HG03280 (cell line): Measurements from ENCODE around the gene OR9G1.
"Not testable (repeated sequence)": the region's sequence is repeated elsewhere in the genome, so short reads cannot be mapped to it uniquely, and the experiment has no call there.

Source experiments
- ATAC-seq: cut with Tn5 transposase; IDR thresholded peaks from one replicate; pipeline ENCODE4 v1.9.1; 2021; ENCODE audit warnings: mild to moderate bottlenecking, moderate library complexity; ENCODE audit not compliant: unreplicated experiment

Gene OR9G1, protein sequence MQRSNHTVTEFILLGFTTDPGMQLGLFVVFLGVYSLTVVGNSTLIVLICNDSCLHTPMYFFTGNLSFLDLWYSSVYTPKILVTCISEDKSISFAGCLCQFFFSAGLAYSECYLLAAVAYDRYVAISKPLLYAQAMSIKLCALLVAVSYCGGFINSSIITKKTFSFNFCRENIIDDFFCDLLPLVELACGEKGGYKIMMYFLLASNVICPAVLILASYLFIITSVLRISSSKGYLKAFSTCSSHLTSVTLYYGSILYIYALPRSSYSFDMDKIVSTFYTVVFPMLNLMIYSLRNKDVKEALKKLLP

DNA sequence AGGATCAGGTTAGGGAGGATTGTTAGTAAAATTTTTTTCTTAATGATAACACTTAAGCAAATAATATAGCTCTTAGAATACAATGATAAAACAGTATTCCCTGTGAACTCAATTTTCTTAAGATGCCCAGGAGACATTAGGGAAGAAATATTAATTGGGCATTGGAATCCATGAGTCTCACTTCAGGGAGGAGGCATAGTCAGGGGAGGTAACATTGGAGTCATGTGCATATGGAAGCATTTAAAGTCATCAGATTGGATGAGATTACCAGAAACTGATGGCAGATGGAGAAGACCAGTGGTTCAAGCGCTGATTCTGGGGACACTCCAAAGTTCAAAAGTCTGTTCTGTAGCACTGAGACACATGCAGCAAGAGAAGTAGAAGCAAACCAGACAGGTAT, at the start of gene OR9G1:
TSS of gene OR9G1 (plus strand) at position 301 of the 400 bp plus-strand sequence. CDS start 1,293 bp downstream, outside the sequence.
- ATAC-seq, result no peak

DNA sequence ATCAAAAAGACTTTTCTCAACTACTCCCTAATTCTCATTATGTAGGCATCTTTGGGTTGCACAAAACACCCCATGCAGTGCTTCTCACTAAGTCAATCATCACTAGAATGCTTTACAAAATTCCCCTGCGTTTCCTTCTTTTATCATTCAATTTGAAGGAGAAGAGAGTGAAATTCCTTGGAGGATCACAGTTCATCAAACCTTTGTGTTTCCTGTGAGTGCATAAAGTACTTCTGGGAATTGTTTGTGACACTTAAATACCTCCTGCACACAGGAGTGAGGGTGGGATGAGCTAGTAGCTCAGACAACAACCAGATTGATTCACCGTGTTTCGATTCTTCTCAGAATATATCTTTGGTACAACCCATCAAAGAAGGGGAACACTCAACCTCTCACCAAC, 39.1 kb upstream of the OR9G1 start:
- no peak for ATAC-seq

DNA sequence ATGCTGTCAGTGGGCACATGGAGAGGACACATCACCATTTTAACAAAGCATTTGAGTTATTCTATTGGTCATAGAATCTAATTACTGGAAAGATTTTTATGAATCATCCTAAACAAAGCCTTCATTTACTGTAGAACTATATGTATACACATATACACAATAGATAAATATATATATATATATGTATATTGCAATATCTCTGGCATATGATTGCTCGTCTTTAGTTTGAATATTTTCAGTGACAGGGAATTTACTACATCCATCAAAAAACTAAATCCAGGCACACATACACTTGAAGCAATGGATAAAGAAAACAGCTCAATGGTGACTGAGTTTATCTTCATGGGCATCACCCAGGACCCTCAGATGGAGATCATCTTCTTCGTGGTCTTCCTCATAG, 35.5 kb upstream of the OR9G1 start, which contains the start of gene OR5AR1:
TSS of gene OR5AR1 (plus strand) at position 301 of the 400 bp plus-strand sequence. CDS start at position 301, 0 bp downstream.
- no peak for ATAC-seq

DNA sequence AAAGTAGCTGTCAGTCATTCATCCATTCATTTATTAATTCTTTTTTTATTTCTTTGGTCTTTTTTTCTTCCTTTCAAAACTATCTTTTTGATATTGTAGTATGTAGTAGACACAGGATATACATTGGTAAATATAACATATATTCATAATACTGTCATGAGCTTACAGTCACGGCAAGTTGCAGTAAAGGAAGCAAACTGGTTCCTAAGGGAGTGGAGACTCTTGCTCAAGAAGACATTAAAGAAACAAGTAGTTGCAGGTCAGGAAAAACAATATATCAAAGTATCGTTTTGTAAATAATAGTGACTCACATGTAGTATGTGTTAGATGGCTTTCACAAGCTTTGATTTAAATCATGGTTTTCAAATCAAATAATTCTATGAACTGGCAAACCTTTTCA, 27.9 kb upstream of the OR9G1 start:
- no peak for ATAC-seq

DNA sequence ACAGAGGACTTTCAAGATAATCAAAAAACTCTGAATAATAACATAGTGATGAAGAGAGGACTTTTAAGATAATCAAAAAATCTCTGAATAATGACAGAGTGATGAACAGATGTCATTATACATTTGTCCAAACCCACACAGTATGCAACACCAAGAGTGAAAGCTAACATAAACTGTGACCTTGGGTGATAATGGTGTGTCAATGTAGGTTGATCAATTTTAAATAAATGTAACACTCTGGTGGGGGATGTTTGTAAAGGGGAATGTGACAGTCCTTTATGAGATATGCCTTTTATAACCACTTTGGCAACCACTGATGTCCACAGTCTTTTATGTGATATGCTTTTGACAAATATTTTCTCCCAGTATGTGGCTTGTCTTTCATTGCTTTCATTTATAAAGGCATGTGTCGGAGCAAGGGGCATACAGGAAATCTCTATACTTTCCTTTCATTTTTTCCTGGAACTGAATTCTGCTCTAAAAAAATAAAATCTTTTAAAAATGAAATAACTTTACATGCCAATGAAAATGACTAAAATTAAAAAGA, 10.3 kb upstream of the OR9G1 start:
- ATAC-seq, result no peak

DNA sequence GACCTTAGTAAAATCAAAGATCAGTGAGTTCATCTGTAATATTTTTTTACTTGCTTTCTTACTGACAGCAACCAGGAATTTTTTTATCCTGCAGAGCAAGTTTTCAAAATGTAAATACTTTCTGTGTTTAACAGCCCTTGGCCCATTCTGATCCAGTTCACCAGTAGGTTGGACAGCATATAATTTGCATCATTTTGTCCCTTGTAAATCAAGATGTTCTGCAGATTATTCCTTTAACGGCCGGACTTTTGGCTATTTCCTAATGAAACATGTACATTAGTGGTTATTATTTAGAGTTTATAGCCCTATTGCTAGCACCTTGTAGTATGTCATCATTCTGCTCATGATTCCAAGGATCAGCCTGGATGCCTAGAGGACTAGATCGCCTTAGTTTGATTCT, 7.7 kb upstream of the OR9G1 start:
- ATAC-seq, result not testable (repeated sequence)

DNA sequence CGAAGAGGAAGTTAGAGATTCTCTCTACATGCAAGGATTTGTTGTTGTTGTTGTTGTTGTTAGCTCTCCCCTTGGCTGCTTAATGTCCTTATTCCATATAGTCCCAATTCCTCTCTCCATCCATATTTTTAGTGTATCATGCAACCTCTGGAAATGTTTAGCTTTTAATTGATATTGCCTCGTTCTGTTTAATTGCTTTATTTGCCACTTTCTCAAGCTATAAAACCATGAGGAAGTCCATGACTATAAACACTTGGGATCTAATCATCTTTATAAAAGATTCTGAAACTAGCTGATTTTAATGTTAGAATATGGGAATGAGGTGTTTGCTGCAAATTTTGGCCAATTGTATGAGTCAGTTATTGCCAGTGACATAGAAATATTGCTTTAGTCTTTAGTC, 5.5 kb upstream of the OR9G1 start:
- no peak for ATAC-seq

DNA sequence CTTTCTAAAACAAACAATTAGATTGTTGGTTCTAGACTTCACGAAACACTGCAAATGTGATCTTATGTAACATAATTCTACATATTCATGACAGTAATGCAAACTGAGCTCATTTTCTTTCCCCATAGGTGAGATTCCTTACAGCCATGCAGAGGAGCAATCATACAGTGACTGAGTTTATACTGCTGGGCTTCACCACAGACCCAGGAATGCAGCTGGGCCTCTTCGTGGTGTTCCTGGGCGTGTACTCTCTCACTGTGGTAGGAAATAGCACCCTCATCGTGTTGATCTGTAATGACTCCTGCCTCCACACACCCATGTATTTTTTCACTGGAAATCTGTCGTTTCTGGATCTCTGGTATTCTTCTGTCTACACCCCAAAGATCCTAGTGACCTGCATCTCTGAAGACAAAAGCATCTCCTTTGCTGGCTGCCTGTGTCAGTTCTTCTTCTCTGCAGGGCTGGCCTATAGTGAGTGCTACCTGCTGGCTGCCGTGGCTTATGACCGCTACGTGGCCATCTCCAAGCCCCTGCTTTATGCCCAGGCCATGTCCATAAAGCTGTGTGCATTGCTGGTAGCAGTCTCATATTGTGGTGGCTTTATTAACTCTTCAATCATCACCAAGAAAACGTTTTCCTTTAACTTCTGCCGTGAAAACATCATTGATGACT, 1.5 kb downstream of the OR9G1 start:
- no peak for ATAC-seq

DNA sequence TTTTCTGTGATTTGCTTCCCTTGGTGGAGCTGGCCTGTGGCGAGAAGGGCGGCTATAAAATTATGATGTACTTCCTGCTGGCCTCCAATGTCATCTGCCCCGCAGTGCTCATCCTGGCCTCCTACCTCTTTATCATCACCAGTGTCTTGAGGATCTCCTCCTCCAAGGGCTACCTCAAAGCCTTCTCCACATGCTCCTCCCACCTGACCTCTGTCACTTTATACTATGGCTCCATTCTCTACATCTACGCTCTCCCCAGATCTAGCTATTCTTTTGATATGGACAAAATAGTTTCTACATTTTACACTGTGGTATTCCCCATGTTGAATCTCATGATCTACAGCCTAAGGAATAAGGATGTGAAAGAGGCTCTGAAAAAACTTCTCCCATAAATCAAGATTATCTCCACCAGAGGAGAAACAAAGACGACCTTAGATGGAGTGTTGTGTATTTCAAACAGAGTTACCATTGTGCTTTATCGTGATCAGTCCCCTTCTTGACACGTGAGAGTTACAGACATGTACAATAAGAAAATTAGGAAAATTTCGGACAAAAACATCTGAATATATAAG, 2.1 kb downstream of the OR9G1 start:
- ATAC-seq, result no peak

DNA sequence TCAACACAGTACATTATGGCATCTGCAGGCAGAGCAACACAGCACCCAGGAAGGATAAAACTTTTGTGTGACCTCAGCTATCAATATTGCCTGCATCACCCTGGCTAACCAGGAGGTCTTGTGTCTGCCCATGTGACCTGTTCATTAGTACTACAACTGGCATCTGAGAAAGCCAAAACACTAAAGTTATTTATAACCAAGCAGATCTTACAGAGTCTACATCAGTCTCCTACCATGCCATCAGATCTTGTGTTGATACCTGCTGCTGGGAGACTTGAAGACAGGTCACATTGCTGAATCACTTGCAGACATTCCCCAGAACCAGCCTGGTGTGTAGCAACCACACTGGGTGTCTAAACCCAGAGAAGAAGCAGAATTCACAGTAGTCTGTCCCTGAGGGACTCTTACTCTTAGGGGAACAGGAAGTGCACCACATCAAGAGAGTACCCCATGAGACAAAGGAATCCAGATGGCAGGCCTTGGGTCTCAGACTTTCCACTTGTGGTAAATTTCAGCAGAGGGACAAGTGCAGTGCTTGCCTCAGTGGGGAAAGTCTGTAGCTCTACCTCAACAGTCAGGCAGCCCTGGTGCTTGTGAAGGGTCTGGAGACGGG, 7.0 kb downstream of the OR9G1 start:
- no peak for ATAC-seq

DNA sequence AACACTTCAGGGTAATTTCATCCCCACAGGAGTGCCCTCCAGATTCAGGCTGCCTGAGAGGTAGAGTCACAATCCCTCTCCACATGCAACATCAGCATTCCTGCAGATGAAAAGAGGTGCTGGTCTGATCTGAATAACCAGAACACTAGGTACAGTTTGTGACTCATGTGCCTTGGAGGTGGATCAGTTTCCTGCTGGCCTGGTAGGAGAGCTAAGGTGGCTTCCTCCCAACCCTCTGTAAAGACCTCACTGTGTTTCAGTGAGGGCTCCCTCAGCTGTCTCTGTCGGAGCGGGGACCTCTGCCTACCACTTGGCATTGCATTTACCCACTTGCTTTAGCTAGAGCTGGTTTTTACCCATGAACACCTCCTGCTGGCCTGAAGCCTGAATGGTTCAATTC, 7.6 kb downstream of the OR9G1 start:
- ATAC-seq, result no peak

DNA sequence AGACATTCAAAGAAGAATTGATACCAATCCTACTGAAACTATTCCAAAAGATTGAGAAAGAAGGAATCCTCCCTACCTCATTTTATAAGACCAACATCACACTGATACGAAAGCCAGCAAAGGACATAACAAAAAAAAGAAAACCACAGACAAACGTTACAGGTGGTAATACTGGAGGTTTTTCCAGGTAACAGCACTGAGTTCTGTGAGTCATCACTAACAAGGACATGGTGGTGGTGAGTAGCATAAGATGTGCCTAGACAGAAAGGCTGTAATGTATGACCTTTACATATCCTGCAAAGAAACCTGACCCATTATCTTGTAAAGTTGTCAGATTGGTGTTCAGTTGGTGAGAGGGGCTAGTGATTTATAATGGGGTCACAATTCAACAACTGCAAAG, 15.3 kb downstream of the OR9G1 start:
- ATAC-seq, result no peak

DNA sequence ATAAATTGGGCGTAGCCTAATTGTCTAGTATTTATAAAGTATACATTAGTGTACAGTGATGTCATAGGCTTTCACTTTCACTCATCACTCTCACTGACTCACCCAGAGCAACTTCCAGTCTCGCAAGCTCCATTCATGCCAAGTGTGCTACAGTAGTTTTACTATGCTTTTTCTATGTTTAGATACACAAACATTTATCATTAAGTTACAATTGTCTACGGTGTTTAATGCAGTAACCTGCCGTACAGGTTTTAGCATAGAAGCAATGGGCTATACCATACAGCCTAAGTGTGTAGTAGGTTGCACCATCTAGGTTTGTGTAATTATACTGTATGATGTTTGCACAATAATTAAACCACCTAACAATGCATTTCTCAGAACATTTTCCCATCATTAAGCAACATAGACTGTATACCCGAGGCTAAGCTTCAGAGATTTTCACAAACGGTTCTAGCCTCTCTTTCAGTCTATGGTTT, 17.5 kb downstream of the OR9G1 start:
- no peak for ATAC-seq

DNA sequence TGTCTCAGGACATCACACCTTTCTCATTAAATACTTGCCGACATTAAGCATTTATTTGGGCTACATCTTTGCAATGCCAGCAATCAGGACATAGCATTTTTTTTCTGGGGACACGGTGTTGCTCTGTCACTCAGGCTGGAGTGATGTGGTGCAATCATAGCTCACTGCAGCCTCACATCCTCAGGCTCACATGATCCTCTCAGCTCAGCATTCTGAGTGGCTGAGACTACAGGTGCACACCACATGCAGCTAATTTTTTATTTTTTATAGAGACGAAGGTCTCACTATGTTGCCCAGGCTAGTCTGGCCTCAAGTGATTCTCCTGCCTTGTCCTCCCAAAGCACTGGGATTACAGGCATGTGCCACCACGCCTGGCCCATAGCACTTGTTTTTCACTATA, 21.6 kb downstream of the OR9G1 start:
- no peak for ATAC-seq

DNA sequence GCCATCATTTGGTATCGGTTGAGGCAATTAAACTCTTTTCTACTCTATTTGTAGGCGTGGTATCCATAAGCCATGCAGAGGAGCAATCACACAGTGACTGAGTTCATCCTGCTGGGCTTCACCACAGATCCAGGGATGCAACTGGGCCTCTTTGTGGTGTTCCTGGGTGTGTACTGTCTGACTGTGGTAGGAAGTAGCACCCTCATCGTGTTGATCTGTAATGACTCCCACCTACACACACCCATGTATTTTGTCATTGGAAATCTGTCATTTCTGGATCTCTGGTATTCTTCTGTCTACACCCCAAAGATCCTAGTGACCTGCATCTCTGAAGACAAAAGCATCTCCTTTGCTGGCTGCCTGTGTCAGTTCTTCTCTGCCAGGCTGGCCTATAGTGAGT, 41.2 kb downstream of the OR9G1 start:
- ATAC-seq, result no peak

DNA sequence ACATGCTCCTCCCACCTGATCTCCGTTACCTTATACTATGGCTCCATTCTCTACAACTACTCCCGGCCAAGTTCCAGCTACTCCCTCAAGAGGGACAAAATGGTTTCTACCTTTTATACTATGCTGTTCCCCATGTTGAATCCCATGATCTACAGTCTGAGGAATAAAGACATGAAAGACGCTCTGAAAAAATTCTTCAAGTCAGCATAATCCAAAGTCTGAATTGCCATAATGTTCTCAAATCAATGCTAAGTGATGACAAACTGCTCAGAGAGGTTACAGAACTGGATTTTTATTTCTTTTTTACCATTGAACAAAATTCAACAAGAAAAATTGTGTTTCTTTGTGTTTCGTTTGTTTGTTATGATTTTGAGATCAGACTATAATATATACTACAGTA, 42.0 kb downstream of the OR9G1 start:
- no peak for ATAC-seq

DNA sequence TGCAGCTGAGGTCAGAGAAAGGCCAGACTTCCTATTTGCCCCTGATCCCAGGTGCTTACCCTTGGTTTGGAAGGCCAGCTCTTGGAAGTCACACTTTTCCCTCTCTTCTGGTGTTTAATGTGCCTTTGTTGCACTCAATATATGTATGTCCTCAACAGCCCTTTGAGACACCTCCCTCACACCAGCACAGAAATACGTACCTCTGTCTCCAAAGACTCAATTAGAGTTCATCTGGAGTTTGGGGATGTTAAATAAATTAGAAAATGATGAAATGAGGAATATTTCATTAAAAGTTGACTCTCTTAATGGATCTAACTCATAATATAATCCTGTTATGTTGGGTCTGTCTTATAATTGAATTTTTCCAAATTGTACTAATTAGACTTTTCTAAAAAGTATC, 49.7 kb downstream of the OR9G1 start, which contains the start of gene OR9G4:
TSS of gene OR9G4 (minus strand) at position 101 of the 400 bp plus-strand sequence. CDS start 4,931 bp downstream, outside the sequence.
- ATAC-seq, result no peak

DNA sequence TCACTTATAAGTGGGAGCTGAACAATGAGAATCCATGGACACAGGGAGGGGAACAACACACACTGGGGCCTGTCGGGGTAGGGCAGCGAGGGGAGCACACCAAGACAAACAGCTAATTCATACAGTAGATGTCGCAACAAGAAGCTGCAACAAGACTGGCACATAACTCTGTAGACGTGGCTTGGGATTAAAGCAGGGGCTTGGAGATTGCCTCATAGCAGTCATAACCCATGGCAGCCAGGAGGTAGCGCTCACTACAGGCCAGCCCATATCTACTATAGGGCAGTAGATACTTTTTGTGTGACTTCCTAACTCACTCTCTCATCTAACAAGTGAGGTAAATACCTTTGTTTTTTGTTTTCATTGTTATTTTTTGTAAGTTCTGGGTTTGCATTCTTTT, 51.3 kb downstream of the OR9G1 start:
- no peak for ATAC-seq

DNA sequence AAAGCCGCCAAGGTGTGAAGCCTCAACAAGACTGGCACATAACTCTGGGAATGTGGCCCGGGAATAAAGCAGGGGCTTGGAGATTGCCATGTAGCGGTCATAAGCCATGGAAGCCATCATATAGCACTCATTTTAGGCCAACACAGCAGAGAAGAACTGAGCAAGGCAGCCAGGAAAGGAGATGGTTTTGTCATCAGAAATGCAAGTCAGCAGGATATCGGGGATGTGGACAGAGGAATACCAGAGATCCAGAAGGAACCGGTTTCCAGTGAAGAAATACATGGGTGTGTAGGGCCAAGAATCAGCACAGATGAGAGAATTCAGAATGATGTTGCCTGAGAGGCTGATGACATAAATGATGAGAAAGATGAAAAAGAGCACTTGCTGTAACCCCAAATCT, 52.6 kb downstream of the OR9G1 start:
- no peak for ATAC-seq
